NCI-H526 (cell line): ENCODE results near the gene BOC.

Source experiments
- DNase-seq, 2 experiments: peaks; one replicate each; lab custom pipeline; 2025; lab: John Stamatoyannopoulos, UW

The BOC gene

GRCh38 chr3:113225286-113225685, 13.9 kb downstream of the BOC start:
- DNase-seq, result no peak

DNA sequence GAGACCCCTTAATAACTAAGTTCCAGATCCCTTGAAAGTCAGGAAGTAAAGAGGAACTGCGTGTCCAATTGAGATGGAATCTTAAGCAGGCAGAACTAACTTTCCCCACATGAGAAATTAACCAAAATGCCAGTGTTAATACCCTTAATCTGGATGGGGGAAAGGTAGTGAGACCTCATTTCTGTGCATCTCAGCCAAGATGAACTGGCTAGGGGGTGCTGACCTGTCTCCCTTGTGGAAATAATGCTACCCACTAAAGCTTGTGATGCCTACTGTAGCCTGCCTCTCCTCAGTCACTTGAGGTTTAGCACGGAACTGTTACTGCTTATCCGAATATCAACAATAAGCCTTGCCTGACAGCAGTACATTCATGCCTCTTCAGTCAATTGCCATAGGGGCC, 15.1 kb downstream of the BOC start:
- DNase-seq, result no peak

GRCh38 chr3:113227146-113227545, 15.8 kb downstream of the BOC start:
- DNase-seq, result no peak

GRCh38 chr3:113228498-113229286, 17.3 kb downstream of the BOC start:
- no peak for DNase-seq

DNA sequence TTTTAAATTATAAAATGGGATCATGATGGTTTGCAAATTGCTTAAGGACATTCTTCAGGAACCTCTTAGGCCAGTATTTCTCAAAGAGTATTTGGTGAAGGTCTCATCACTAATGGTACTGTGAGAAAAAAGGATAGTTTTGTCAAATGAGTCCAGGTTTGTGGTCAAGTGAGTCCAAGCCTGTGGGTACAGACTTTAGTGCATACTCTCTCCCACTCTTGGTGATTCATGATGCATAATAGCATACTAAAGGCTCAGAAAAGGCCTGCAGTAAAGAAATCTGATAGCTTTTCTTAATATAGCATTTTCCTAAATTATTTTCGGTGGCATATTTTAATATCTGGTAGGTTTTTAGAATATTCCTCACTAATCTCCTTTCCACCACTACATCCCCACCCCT, 20.0 kb downstream of the BOC start:
- no peak for DNase-seq

DNA sequence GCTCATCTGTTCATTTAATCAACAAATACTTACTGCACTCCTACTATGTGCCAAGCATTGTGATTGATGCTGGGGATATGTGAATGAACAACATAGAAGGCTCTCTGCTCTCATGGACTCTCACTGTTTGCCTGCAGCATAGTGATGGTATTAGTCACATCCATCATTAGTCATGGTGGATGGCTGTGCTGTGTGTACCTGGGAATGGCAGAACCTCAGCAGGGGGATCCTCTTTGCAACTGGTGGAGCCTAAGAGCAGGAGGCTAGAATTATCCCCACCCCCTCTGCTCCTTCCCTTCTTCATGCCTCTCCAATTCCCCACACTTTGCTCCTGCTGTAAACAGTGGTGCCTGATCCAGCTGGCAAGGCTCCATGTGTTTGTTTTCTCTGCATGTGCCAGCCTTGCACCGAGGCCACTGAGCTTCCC, 20.5 kb downstream of the BOC start:
- DNase-seq, result no peak

- no peak for DNase-seq
Observed at GRCh38 chr3:113232342-113232741, 21.0 kb downstream of the BOC start.

GRCh38 chr3:113233497-113233896, 22.1 kb downstream of the BOC start:
- no peak for DNase-seq

- DNase-seq, result no peak
Observed at GRCh38 chr3:113234028-113234427, 22.7 kb downstream of the BOC start.

GRCh38 chr3:113234688-113235260, 23.4 kb downstream of the BOC start:
- no peak for DNase-seq

- no peak for DNase-seq
Observed at GRCh38 chr3:113238503-113238902, 27.1 kb downstream of the BOC start.

DNA sequence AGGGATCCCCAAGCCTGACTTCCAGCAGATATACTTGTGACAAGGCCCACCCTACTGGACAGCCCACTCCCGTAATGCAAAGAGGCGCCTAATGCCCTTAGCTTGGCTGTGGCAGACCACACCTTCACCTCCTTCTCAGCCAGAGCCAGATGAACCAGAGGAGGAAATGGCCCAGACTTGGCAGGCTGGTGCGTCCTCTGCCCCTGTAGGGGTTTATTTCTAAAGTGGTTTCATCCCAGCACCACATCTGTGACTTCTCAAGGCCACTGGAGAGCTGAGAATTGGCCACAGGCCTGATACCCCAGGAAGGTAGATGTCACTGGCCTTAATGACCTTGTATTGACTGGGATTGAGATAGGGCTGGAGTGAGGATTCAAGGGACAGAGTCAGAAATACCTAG, 29.5 kb downstream of the BOC start:
- DNase-seq, result no peak

DNA sequence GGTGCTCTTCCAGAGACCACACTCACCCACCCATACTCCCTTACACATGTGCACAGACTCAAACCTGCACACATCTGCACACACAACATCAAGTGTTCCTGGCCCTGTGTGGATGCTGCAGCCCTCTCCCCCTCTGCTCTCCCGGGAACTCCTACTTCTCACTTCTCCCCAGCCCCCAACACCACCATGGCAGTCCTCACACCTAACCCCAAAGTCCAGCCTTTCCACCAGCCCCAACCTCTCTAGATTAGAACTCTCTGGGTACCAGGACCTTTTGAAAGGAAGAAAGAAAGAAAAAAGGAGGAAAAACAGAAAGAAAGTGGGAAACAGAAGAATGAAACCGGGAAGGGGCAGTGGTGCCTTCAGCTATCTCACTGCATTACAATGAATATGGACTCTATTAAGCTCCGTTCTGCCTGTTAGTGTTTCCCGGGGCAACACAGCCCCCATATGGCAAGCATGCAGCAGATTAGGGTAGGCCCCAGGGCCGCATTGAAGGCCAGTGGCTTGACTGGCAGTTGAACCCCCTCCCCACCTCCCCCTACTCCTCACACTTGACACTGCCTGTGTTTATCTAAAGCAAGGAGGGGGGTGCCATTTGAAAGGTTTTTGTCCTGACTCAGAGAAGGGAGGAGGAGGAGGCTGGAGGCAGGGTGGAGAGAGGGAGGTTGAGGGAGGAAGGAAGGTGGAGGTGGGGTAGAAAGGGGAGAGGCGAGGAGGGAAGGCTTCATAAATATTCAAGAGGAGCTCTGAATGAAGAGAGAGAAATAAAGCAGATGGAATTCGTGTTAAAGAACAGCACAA, 30.1 kb downstream of the BOC start:
- no peak for DNase-seq

- no peak for DNase-seq
Observed at GRCh38 chr3:113242096-113242581, 30.8 kb downstream of the BOC start.

- no peak for DNase-seq
Observed at GRCh38 chr3:113243071-113243470, 31.7 kb downstream of the BOC start.

DNA sequence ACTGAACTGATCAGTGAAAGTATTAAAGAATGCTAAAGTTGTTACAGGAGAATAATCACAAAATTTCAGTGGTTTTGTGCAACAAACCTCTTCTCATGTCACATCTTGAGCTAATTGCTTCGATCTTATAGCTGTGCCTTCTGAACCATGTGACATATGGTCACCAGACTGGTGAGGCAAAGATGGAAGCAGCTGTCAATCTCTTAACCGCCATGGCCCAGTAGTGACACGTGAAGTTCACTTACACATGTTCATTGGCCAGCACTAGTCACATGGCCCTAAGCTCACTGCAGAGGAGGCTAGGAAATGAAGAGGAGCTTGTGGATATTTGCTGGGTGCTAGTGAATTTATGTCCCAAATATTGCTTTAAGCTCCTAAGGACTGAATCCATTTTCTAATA, 32.5 kb downstream of the BOC start:
- DNase-seq, result no peak

DNA sequence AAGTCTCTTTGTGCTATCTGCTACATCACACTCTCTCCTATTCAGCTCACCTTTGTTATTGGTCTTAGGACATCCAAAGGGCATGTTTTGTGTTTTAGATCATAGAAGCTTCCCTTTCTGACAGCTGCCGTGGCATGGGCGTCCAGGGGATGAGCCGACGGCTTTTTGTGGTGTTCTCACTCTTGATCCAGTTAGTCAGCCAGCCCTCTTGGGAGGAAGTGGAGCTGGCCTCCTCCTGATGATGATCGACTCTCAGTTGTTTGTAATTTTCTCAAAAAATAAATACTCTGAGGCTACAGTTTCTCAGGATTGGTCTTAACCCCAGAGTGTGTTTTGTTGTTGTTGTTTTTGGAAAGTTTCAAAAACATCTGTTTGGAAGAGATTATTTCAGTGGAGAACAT, 34.4 kb downstream of the BOC start:
- no peak for DNase-seq

GRCh38 chr3:113247068-113247467, 35.7 kb downstream of the BOC start:
- no peak for DNase-seq

- no peak for DNase-seq
Observed at GRCh38 chr3:113247675-113248458, 36.5 kb downstream of the BOC start.

- DNase-seq, result no peak
Observed at GRCh38 chr3:113249111-113249510, 37.8 kb downstream of the BOC start.

GRCh38 chr3:113249601-113250000, 38.2 kb downstream of the BOC start:
- no peak for DNase-seq

- DNase-seq, result no peak
Observed at GRCh38 chr3:113250566-113250965, 39.2 kb downstream of the BOC start.
